ENCODE results near the gene NDUFS3. TPM values are rescaled to one million over a fixed set of nuclear protein-coding genes. Genes with fewer than 3 reads are reported as not detected.

The NDUFS3 gene
- total and polyA plus RNA-seq, 2 experiments from 2014 or later = 108 to 168 TPM

GRCh38 chr11:47599902-47600301 is 21.0 kb downstream of the NDUFS3 start:
- H3K79me2 ChIP-seq (replicated peaks; ENCODE audit: insufficient read depth) = no peaks in the 10 kb centered on the region
- no peak for DNase-seq (ENCODE audit: low spot score)
- no peaks in the 10 kb centered on the region for H3F3A ChIP-seq (replicated peaks; ENCODE audit: low read depth)
- Mint-ChIP-seq H3K36me3 (ENCODE audit: low read depth) (no peaks in the 10 kb centered on the region), H3K27me3 (ENCODE audit: insufficient read depth, low read depth, poor library complexity) (peaks cover 7% of the 10 kb centered on the region), H3K4me1 (peaks cover 6% of the 10 kb centered on the region; the same call in 2 of the 3 replicates), H3K9me3 (no peaks in the 10 kb centered on the region), H3K27ac (no peak overlapping the region), H3K4me3 (no peak overlapping the region)
- H3K27ac ChIP-seq (ENCODE audit: low read depth) = no peak overlapping the region
- ATAC-seq = no peak
- no peak overlapping the region for H3K4me3 ChIP-seq
- H3K9me2 ChIP-seq (ENCODE audit: insufficient read depth) = no peaks in the 10 kb centered on the region
- H4K20me1 ChIP-seq (replicated peaks; ENCODE audit: insufficient read depth) = no peaks in the 10 kb centered on the region
- H2AFZ ChIP-seq = no peak overlapping the region
- no peaks in the 10 kb centered on the region for H3K4me1 ChIP-seq (ENCODE audit: insufficient read depth)
- H3K27me3 ChIP-seq (ENCODE audit: insufficient read depth) = peaks cover 12% of the 10 kb centered on the region
- TF ChIP-seq EZH2 (IDR thresholded peaks at IDR 0.05; ENCODE audit: low read depth, unreplicated experiment) (no peak), JUNB (IDR thresholded peaks at IDR 0.05; ENCODE audit: unreplicated experiment) (no peak)
- TF ChIP-seq, protein P1, sequence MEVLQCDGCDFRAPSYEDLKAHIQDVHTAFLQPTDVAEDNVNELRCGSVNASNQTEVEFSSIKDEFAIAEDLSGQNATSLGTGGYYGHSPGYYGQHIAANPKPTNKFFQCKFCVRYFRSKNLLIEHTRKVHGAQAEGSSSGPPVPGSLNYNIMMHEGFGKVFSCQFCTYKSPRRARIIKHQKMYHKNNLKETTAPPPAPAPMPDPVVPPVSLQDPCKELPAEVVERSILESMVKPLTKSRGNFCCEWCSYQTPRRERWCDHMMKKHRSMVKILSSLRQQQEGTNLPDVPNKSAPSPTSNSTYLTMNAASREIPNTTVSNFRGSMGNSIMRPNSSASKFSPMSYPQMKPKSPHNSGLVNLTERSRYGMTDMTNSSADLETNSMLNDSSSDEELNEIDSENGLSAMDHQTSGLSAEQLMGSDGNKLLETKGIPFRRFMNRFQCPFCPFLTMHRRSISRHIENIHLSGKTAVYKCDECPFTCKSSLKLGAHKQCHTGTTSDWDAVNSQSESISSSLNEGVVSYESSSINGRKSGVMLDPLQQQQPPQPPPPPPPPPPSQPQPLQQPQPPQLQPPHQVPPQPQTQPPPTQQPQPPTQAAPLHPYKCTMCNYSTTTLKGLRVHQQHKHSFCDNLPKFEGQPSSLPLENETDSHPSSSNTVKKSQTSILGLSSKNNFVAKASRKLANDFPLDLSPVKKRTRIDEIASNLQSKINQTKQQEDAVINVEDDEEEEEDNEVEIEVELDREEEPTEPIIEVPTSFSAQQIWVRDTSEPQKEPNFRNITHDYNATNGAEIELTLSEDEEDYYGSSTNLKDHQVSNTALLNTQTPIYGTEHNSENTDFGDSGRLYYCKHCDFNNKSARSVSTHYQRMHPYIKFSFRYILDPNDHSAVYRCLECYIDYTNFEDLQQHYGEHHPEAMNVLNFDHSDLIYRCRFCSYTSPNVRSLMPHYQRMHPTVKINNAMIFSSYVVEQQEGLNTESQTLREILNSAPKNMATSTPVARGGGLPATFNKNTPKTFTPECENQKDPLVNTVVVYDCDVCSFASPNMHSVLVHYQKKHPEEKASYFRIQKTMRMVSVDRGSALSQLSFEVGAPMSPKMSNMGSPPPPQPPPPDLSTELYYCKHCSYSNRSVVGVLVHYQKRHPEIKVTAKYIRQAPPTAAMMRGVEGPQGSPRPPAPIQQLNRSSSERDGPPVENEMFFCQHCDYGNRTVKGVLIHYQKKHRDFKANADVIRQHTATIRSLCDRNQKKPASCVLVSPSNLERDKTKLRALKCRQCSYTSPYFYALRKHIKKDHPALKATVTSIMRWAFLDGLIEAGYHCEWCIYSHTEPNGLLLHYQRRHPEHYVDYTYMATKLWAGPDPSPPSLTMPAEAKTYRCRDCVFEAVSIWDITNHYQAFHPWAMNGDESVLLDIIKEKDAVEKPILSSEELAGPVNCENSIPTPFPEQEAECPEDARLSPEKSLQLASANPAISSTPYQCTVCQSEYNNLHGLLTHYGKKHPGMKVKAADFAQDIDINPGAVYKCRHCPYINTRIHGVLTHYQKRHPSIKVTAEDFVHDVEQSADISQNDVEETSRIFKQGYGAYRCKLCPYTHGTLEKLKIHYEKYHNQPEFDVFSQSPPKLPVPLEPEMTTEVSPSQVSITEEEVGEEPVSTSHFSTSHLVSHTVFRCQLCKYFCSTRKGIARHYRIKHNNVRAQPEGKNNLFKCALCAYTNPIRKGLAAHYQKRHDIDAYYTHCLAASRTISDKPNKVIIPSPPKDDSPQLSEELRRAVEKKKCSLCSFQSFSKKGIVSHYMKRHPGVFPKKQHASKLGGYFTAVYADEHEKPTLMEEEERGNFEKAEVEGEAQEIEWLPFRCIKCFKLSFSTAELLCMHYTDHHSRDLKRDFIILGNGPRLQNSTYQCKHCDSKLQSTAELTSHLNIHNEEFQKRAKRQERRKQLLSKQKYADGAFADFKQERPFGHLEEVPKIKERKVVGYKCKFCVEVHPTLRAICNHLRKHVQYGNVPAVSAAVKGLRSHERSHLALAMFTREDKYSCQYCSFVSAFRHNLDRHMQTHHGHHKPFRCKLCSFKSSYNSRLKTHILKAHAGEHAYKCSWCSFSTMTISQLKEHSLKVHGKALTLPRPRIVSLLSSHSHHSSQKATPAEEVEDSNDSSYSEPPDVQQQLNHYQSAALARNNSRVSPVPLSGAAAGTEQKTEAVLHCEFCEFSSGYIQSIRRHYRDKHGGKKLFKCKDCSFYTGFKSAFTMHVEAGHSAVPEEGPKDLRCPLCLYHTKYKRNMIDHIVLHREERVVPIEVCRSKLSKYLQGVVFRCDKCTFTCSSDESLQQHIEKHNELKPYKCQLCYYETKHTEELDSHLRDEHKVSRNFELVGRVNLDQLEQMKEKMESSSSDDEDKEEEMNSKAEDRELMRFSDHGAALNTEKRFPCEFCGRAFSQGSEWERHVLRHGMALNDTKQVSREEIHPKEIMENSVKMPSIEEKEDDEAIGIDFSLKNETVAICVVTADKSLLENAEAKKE (CRISPR knock-in tag; IDR thresholded peaks at IDR 0.05) = no peak
- H3K36me3 ChIP-seq (ENCODE audit: insufficient read depth) = no peaks in the 10 kb centered on the region
- H3K4me2 ChIP-seq = no peak overlapping the region

GRCh38 chr11:47603295-47603694 is 24.4 kb downstream of the NDUFS3 start:
- ATAC-seq = no peak
- H3K27ac ChIP-seq (ENCODE audit: low read depth) = no peak overlapping the region
- Mint-ChIP-seq H3K4me3 (no peak overlapping the region), H3K9me3 (no peaks in the 10 kb centered on the region), H3K4me1 (peaks cover 9% of the 10 kb centered on the region), H3K27ac (no peak overlapping the region), H3K36me3 (ENCODE audit: low read depth) (no peaks in the 10 kb centered on the region), H3K27me3 (ENCODE audit: insufficient read depth, low read depth, poor library complexity) (peaks cover 4% of the 10 kb centered on the region)
- no peaks in the 10 kb centered on the region for H3K79me2 ChIP-seq (replicated peaks; ENCODE audit: insufficient read depth)
- no peak for TF ChIP-seq JUNB (IDR thresholded peaks at IDR 0.05; ENCODE audit: unreplicated experiment)
- H3K9me2 ChIP-seq (ENCODE audit: insufficient read depth) = no peaks in the 10 kb centered on the region
- no peak overlapping the region for H2AFZ ChIP-seq
- no peaks in the 10 kb centered on the region for H3K4me1 ChIP-seq (ENCODE audit: insufficient read depth)
- no peaks in the 10 kb centered on the region for H3F3A ChIP-seq (replicated peaks; ENCODE audit: low read depth)
- H3K4me2 ChIP-seq = no peak overlapping the region
- H3K36me3 ChIP-seq (ENCODE audit: insufficient read depth) = no peaks in the 10 kb centered on the region
- no peaks in the 10 kb centered on the region; the same call in 1 of the 2 replicates for H4K20me1 ChIP-seq (replicated peaks; ENCODE audit: insufficient read depth)
- no peak for DNase-seq (ENCODE audit: low spot score)
- no peak overlapping the region for H3K4me3 ChIP-seq
- no peaks in the 10 kb centered on the region for H3K27me3 ChIP-seq (ENCODE audit: insufficient read depth)

All from GM23338 (cell line).